Measurements from ENCODE around the gene MCM10.

GRCh38 chr10:13201132-13201531 lies 39.8 kb downstream of the MCM10 start:
- TF ChIP-seq, protein P1, sequence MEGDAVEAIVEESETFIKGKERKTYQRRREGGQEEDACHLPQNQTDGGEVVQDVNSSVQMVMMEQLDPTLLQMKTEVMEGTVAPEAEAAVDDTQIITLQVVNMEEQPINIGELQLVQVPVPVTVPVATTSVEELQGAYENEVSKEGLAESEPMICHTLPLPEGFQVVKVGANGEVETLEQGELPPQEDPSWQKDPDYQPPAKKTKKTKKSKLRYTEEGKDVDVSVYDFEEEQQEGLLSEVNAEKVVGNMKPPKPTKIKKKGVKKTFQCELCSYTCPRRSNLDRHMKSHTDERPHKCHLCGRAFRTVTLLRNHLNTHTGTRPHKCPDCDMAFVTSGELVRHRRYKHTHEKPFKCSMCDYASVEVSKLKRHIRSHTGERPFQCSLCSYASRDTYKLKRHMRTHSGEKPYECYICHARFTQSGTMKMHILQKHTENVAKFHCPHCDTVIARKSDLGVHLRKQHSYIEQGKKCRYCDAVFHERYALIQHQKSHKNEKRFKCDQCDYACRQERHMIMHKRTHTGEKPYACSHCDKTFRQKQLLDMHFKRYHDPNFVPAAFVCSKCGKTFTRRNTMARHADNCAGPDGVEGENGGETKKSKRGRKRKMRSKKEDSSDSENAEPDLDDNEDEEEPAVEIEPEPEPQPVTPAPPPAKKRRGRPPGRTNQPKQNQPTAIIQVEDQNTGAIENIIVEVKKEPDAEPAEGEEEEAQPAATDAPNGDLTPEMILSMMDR (IDR thresholded peaks at IDR 0.05), result no peak
- no peak for TF ChIP-seq POLR2AphosphoS5 (IDR thresholded peaks at IDR 0.05; ENCODE audit: low read depth, low read length)
- no peak for TF ChIP-seq SIN3A (IDR thresholded peaks at IDR 0.05; ENCODE audit: borderline replicate concordance, insufficient read depth, low read depth, low read length)
- TF ChIP-seq REST (IDR thresholded peaks at IDR 0.05; ENCODE audit: insufficient read depth in 1 of 2, low read depth in 2 of 2, low read length in 1 of 2), result no peak
- no peak for TF ChIP-seq TCF7L2 (IDR thresholded peaks at IDR 0.05; ENCODE audit: low read depth, low read length)

Data from Panc1 (cell line).